Fibroblast of skin of abdomen (primary cell): ENCODE results near the gene CPNE9. TPM values are rescaled to one million over a fixed set of nuclear protein-coding genes. Genes with fewer than 3 reads are reported as not detected.

ENCODE experiments used
- DNase-seq: peaks from one replicate; pipeline ENCODE4 v3.0.0-alpha.2; 2013
- polyA plus RNA-seq, 2 experiments: library from polyadenylated mRNA; unstranded; fragments of 120-200 nt; gene quantifications; one replicate each; pipeline ENCODE4 v1.2.1, GENCODE V29; 2013; ENCODE audit not compliant: insufficient read length in 2 of 2

Gene CPNE9
- polyA plus RNA-seq (2013, experiment 1 of 2; ENCODE audit: insufficient read length) = not detected
- not detected for polyA plus RNA-seq (2013, experiment 2 of 2; ENCODE audit: insufficient read length)

GRCh38 chr3:9703736-9704346 is at the start of gene CPNE9:
TSS of gene CPNE9 (plus strand) at chr3:9703833. CDS start at chr3:9703997, 164 bp downstream.
- no peak for DNase-seq

GRCh38 chr3:9659849-9660248 is 43.8 kb upstream of the CPNE9 start:
- no peak for DNase-seq

- DNase-seq = no peak
Measured at GRCh38 chr3:9660972-9661371, 42.7 kb upstream of the CPNE9 start.

- DNase-seq = no peak
Measured at GRCh38 chr3:9664119-9664751, 39.4 kb upstream of the CPNE9 start.

- no peak for DNase-seq
Measured at GRCh38 chr3:9666704-9667445, 36.8 kb upstream of the CPNE9 start.

GRCh38 chr3:9669277-9669676 is 34.4 kb upstream of the CPNE9 start:
- DNase-seq = no peak

GRCh38 chr3:9669720-9670432 is 33.8 kb upstream of the CPNE9 start:
- no peak for DNase-seq

GRCh38 chr3:9673082-9673481 is 30.6 kb upstream of the CPNE9 start:
- no peak for DNase-seq

GRCh38 chr3:9673752-9674151 is 29.9 kb upstream of the CPNE9 start:
- no peak for DNase-seq

GRCh38 chr3:9675736-9676290 is 27.8 kb upstream of the CPNE9 start:
- no peak for DNase-seq

GRCh38 chr3:9676785-9677184 is 26.8 kb upstream of the CPNE9 start:
- no peak for DNase-seq

GRCh38 chr3:9678493-9678892 is 25.1 kb upstream of the CPNE9 start:
- no peak for DNase-seq

GRCh38 chr3:9679476-9680080 is 24.1 kb upstream of the CPNE9 start:
- no peak for DNase-seq

GRCh38 chr3:9681011-9681722 is 22.5 kb upstream of the CPNE9 start:
- DNase-seq = no peak

- no peak for DNase-seq
Measured at GRCh38 chr3:9681723-9682081, 21.9 kb upstream of the CPNE9 start.

- DNase-seq = no peak
Measured at GRCh38 chr3:9682096-9682495, 21.5 kb upstream of the CPNE9 start.

GRCh38 chr3:9683426-9683825 is 20.2 kb upstream of the CPNE9 start:
- no peak for DNase-seq

GRCh38 chr3:9685216-9686049 is 18.2 kb upstream of the CPNE9 start:
- DNase-seq = no peak

GRCh38 chr3:9686050-9686550 is 17.5 kb upstream of the CPNE9 start:
- DNase-seq = no peak

GRCh38 chr3:9686703-9687102 is 16.9 kb upstream of the CPNE9 start:
- DNase-seq = no peak

GRCh38 chr3:9687514-9687913 is 16.1 kb upstream of the CPNE9 start:
- DNase-seq = no peak
